GM19463 (cell line): ENCODE data around the gene EIF4A2.
"Not testable (repeated sequence)": the region's sequence is repeated elsewhere in the genome, so short reads cannot be mapped to it uniquely, and the experiment has no call there.

ENCODE experiments used
- ATAC-seq: cut with Tn5 transposase; IDR thresholded peaks from one replicate; pipeline ENCODE4 v1.9.1; 2021; ENCODE audit warnings: mild to moderate bottlenecking, moderate library complexity; ENCODE audit not compliant: unreplicated experiment

Gene EIF4A2

GRCh38 chr3:186818956-186819355 lies 35.6 kb downstream of the EIF4A2 start:
- no peak for ATAC-seq

DNA sequence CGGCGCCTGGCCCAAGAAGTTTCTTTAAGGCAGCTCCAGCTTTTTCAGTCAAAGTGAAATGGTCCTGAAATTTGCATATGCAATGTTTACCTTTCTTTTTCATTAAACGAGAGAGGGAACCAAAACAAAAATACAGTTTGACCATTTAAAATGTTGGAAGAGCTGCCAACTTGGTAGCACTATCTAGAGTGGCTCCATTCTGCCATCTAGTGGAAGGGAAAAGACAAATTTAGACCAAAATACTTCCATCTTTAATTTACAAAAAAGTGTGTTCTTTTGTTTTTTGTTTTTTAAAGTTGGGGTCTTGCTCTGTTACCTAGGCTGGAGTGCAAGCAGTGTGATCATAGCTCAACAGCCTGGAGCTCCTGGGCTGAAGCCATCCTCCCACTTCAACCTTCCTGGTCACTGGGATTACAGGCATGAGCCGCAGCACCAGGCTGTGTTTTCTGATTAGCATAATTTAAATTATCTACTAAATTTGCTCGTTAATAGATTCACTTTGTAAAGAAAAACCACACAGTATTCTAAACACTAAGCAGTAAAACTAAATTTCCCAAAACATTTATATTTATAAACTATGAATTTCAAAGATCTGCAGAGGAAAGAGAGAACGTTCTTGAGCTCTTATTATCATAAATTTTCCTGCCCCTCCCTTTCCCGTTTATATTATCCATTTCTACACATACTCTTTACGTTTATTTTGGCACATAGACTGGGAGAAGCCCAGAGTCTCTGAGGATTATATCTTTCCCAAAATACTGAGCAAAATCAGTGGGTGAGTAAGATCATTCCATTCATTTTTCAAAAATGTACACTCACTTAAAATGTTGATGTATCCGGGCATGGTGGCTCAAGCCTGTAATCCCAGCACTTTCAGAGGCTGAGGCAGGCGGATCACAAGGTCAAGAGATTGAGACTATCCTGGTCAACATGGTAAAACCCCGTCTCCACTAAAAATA lies 38.3 kb downstream of the EIF4A2 start:
- ATAC-seq = no peak

GRCh38 chr3:186822388-186822759 lies 39.0 kb downstream of the EIF4A2 start:
- not testable (repeated sequence) for ATAC-seq

DNA sequence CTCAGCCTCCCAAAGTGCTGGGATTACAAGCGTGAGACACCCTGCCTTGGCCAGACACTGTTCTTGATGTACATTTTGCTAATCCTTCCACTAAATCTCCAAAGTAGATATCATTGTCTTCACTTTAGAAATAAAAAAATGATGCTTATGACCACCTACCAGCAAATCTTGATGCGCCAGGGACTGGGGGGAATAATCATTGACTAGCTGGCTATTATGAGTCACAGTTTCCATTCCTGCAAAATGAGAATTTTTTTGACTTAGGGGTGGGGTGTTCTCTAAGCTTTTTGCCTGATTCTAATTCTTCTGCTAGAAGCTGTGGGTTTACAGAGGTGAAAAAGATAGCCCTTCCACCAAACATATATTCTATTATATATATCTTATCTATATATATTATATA lies 40.0 kb downstream of the EIF4A2 start:
- no peak for ATAC-seq

- no peak for ATAC-seq
These were observed 41.2 kb downstream of the EIF4A2 start for GRCh38 chr3:186824430-186825139.

- ATAC-seq = no peak
These were observed 42.0 kb downstream of the EIF4A2 start for GRCh38 chr3:186825294-186825821.

DNA sequence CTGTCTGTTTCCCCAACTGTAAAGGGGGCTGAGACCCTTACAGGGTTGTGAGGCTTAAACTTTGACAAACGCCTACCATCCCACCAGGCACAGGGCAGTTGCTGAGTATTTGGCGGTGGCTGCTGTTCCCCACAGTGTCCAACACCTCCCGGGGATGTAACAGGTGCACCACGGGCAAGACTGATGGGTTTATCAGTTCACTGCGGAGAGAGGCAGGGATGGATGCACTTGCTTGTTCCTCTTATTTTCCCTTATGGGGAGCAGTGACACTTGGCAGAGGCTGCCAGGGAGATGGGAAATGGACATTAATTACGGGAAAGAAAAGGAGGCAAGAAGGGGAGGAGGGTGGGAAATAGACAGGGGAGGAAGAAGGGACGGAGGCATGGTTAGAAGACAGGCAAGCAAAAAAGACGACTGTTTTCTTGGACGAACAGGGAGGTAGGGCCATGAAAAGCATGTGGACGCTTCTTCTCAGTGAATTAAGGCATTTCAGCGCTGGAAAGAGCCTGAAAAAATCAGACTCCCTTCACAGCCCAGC lies 42.6 kb downstream of the EIF4A2 start:
- no peak for ATAC-seq

DNA sequence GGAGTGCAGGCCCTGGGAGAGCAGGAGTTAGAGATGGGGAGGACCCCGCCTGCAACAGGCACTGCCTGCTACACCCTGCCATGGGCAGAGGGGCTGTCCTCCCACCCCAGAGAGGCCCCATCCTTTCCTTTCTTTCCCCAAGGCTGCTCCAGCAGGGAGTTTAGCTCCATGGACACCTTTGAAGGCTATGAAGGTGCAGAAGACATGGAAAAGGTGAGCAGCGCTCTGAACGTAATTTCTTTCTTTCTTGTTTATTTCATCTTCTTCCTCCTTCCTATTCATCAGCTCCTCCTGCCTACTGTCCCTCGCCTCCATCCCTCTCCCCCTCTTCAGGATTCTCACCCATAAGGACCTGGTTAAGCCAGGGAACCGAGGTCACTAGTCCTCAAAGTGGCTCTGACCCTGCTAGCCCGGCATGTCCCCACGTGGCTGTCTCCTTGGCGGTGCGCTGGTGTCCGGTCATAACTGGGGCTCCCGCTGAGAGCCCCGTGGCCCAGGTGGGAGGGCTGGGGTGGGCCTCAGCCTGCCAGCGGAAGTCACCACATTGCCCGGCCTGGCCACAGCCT lies 43.1 kb downstream of the EIF4A2 start:
- ATAC-seq = no peak

DNA sequence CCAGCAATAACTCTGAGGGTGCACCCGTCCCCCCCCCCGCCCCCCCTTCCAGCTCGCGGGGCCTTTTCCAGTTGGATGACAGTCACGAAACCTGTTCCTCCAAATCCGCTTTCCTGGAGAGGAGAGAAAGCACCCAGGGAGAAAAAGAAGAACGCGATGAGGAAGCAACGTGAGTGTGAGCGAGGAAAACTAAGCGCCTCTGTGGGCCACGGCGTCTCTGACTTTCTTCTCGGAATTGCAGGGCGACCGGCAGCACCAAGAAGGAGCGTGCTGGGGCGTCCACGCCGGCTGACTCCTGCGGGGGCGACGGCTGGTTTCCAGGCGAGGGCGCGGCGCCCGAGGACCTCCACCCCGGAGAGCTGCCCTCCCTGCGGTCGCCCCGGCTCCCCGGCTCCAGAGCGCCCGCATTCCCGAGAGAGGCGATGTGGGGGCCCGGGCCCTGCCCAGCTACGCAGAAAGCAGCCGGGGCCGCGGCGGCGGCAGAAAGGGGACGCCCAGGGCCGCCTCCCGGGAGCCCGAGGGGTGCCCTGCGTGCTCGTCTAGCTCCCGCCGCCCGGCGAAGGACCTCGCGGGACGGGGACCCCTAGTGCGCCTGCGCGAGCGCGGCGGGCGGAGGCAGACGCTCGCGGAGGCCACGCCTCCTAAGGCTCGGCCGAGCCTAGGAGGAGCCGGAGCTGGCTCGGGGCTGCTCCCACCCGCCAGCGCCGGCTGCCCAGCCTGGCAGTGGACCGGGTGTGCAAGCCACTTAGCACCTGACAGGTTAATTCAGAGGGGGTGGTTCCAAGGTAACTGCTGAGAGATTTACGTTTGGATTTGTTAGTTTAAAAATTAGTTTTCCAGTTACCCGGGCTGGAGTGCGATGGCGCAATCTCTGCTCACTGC lies 43.8 kb downstream of the EIF4A2 start:
- ATAC-seq = peak; percentile 85

- no peak for ATAC-seq
These were observed 45.0 kb downstream of the EIF4A2 start for GRCh38 chr3:186828340-186828739.

DNA sequence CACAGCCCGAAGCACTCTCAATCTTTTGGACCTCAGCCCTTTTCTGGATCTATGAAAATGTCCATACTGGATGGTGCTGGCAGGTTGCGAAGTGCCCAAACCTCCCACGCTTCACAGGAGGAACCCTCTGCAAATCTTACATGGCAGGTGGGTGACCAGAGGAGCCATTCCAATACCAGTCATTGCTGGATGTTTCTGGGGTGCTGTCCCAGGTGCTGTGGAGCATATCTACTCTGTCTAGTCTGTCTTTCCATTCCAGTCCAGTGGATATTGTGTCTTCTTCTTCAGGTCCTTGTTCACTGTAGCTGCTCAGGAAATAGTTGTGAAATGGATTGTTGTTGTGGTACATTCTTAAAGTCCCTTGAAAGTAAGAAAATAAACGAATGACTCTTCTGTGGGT lies 48.4 kb downstream of the EIF4A2 start:
- no peak for ATAC-seq

DNA sequence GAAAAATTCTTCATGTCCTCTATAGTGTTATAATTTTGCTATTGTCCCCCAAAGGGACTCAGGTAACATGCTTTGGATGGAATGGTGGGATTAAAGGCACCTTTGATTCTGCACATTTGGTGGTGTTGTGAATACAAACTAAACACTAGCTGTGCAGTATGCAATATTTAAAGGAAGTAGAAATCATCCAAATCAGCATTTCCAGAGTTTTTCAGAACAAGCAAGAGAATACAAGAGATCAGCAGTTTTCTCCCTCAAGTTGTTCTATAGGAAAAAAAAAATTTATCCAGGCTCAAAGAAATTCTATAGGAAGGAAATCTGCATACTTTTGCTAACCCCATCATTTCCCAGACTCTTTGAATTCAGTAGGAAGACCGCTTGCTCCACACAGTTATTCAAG lies 48.9 kb downstream of the EIF4A2 start:
- ATAC-seq = no peak
